ENCODE measurements around the gene C19orf25.
"Not testable (repeated sequence)": the region's sequence is repeated elsewhere in the genome, so short reads cannot be mapped to it uniquely, and the experiment has no call there.

The C19orf25 gene

DNA sequence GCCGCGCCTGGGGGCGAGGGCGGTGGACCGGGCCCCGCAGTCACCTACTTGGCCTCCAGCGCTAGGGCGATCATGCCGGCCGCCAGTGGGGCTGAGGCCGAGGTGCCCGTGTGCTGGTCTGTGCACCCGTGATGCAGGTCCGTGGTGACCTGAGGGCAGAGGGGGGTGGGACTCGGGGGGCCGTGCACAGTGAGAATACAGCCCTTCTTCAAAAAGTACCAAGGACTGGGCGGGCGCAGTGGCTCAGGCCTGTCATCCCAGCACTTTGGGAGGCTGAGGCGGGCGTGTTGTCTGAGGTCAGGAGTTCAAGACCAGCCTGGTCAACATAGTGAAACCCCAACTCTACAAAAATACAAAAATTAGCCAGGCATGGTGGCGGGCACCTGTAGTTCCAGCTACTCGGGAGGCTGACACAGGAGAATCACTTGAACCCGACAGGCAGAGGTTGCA lies 5.0 kb upstream of the C19orf25 start:
- TF ChIP-seq POLR2A (IDR thresholded peaks at IDR 0.05; ENCODE audit: low read depth, low read length) (no peak), POLR2AphosphoS5 (IDR thresholded peaks at IDR 0.05; ENCODE audit: low read depth, low read length) (no peak), TAF1 (IDR thresholded peaks at IDR 0.05; ENCODE audit: borderline replicate concordance, low read depth, low read length) (no peak)
- FAIRE-seq (no peak), DNase-seq (ENCODE audit: insufficient read length) (no peak)

DNA sequence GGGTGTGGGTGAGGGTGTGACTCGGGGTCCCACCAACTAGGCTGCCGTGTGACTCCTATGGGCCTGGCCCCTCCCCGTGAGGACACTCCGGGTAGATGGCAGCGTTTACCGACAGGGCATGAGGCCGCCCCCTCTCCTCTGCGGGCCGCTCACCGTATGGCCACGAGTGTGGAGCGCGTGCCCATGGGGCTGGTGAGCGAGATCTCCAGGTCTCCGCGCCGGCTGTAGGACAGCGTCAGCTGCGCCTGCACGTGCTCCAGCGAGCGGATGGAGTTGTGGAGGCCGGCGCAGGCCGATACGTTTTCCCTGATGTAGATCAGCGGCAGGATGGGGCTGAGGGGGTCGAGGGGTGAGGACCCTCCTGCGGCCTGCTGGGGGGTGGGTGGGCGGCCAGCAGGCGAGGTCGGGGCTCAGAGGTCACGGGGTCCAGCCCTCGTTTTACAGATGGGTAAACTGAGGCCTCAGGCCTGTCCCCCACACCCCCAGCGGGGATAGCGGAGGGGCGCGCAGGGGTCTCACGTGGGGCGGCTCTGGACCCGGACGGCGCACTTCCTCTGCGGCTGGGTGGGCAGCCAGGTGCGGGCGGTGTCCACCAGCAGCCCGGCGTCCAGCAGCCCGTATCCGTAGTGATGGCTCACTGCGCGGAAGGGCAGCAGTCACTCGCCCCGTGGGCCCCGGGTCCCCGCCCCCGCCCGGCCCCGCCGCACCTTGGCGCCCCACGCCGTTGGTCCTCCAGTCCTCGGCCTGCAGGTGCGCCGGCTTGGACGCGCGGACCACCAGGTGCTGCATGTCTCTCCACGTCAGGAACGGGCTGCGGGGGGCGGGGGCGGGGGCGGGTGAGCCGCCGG lies 4.3 kb upstream of the C19orf25 start:
- DNase-seq (ENCODE audit: insufficient read length) (no peak), FAIRE-seq (no peak)
- TF ChIP-seq TAF1 (IDR thresholded peaks at IDR 0.05; ENCODE audit: borderline replicate concordance, low read depth, low read length) = no peak
- TF ChIP-seq POLR2A (IDR thresholded peaks at IDR 0.05; ENCODE audit: low read depth, low read length) = no peak
- TF ChIP-seq POLR2AphosphoS5 (IDR thresholded peaks at IDR 0.05; ENCODE audit: low read depth, low read length) = no peak

DNA sequence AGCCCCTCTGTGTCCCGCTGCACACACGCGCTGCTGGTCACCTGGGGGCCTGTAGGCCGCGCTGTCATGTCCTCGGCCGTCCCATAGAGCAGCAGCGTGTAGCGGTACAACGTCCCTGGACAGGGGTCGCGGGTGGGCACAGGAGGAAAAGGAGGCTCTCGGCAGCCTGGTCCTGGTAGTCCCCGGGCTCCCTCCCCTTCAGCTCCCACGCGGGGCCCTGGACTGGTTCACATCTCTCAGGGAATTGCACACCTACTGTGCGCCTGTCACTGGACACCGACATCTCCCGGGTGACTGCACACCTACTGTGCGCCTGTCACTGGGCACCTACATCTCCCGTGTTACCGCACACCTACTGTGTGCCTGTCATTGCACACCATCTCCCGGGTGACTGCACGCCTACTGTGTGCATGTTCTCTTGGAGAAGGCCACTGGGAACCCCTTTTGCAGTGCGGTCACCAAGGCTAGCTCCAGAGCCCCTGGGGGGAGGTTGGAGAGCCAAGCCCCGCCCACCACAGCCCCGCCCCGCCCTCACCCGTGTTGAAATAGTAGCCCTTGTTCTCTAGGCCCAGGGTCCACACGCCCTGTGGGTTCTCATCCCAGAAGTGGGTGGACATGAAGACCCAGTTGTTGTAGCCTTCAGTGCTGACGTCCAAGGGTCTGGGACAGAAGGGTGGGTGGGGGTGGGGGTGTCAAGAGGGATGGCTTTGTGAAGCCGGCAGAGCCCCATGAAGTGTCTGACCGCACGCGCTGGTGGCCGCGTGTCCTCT lies 3.5 kb upstream of the C19orf25 start:
- no peak for DNase-seq (ENCODE audit: insufficient read length)
- TF ChIP-seq POLR2AphosphoS5 (IDR thresholded peaks at IDR 0.05; ENCODE audit: low read depth, low read length) = no peak
- FAIRE-seq = no peak

DNA sequence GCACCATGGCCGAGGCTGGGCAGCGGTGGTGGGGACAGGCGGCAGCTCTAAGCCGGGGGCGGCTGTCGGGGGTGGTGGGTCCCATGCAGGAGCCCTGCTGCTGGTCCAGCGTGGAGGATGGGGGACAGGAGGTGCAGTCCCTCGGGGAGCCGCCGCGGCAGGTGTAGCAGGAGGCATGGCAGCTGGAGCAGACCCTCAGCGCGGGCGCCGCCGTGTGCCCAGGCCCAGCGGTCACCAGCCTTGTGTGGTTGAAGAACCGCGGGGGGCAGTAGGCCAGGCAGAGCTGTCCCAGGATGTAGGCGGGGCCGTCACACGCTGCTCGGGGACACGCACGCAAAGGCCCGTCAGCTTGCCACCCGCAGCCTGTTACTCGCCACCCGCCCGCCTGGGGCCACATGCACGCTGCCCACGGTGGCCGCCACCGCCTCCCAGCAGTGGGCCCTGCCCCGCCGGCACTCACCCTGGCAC lies 2.9 kb upstream of the C19orf25 start:
- no peak for FAIRE-seq
- no peak for DNase-seq (ENCODE audit: insufficient read length)
- TF ChIP-seq TAF1 (IDR thresholded peaks at IDR 0.05; ENCODE audit: borderline replicate concordance, low read depth, low read length) = no peak
- no peak for TF ChIP-seq POLR2A (IDR thresholded peaks at IDR 0.05; ENCODE audit: low read depth, low read length)
- TF ChIP-seq POLR2AphosphoS5 (IDR thresholded peaks at IDR 0.05; ENCODE audit: low read depth, low read length) = no peak

DNA sequence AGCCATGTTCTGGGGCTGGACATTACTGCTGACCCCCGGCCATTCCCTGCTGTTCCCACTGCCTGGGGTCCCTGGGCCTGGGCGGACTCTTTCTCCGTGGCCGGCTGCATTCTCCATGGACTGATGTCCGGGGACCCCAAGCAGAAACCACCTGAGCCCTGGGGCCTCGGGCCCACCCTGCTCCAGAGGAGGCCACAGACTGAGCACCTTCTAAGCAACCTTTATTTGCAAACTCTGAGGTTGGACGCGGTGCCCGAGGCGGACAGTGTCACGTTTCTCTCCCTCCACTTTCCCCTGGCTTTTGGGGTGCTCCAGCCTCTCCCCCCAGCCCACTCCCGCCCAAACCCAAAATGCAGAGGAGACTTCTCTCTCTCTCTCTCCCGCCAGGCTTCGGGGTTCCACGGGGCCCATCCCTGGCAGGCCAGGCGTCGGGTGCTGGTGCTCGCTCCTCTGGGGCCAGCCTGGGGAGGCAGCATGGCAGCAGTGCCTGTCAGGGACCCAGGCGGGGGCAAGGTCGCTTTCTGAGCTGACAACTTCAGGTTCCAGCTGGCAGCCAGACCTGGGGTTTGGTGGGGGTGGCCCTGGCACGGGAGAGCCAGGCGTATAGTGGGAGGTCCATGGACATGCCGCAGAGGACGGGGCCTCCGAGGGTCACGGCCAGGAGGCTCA lies 2.3 kb upstream of the C19orf25 start:
- FAIRE-seq = no peak
- no peak for TF ChIP-seq POLR2AphosphoS5 (IDR thresholded peaks at IDR 0.05; ENCODE audit: low read depth, low read length)
- TF ChIP-seq POLR2A (IDR thresholded peaks at IDR 0.05; ENCODE audit: low read depth, low read length) = no peak
- no peak for TF ChIP-seq TAF1 (IDR thresholded peaks at IDR 0.05; ENCODE audit: borderline replicate concordance, low read depth, low read length)
- no peak for DNase-seq (ENCODE audit: insufficient read length)

DNA sequence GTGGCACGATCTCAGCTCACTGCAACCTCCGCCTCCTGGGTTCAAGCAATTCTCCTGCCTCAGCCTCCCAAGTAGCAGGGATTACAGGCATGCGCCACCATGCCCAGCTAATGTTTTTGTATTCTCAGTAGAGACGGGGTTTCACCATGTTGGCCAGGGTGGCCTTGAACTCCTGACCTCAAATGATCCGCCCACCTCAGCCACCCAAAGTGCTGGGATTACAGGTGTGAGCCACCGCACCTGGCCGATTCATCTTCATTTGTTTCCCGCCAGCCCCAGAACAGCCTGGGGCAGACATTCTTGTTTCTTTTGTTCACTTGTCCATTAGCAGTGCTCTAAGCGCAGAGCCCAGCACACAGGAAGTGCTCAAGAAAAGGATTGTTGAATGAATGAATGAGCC lies 2.0 kb downstream of the C19orf25 start:
- FAIRE-seq; DNase-seq (ENCODE audit: insufficient read length): not testable (repeated sequence)

DNA sequence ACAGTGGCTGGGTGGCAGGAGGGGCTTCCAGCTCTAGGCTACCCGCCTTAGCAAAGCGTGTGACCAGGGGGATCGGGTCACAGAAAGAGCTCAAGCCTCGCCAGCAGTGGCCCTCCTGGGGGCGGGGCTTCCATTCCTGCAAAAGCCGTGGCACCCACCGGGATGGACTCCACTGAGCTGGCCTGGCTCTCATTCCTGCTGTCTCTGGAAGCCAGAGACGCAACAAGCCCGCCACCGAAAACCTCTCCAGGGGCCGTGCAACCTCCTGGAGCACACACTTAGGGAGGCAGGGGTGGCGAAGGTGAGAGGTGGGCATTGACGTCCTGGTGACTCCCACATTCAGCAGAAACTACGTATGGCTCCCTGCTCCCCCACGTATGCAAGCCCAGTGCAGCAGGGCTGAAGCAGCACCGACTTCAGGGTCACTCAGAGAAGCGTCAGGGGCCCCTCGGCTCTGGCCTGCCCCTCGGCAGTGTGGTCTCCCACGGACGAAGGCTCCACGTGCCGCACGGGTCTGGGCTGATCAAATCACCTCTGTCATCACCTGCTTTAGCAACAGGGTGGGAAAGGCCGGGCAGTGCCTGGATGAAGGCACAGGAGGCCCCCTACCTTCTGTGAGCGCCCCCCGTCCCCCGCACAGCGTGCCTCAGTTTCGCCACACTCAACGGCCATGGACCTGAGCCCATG lies 3.1 kb downstream of the C19orf25 start:
- FAIRE-seq = no peak
- TF ChIP-seq POLR2A (IDR thresholded peaks at IDR 0.05; ENCODE audit: low read depth, low read length) (no peak), TAF1 (IDR thresholded peaks at IDR 0.05; ENCODE audit: borderline replicate concordance, low read depth, low read length) (no peak), POLR2AphosphoS5 (IDR thresholded peaks at IDR 0.05; ENCODE audit: low read depth, low read length) (no peak)
- no peak for DNase-seq (ENCODE audit: insufficient read length)

DNA sequence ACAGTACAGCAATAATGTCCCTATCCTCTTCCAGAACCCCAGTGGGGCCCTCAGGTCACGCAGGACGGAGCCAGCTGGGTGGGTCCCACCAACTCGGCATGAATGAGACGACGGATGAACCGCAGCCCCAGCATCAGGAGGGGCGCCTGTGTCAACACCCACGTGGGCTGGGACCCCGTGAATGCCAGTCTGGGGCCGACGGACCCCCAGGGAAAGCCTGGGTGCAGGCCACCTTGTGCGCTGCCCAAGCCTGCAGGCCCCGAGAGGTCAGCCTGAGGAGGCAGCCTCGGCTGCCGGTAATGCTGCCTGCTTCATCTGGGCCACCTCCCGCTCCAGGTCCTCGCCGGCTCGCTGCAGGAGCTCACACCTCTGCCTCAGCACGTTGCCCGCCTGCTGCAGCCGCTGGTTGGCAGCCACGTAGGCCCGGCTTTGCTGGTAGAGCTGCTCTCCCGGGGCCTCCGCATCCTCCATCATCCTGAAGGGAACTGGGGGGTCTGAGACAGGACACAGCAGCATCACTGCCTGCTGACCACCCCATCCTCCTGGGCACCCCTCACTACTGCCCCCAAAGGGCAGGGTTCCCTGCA lies 4.2 kb downstream of the C19orf25 start:
- DNase-seq (ENCODE audit: insufficient read length) = no peak
- no peak for FAIRE-seq

DNA sequence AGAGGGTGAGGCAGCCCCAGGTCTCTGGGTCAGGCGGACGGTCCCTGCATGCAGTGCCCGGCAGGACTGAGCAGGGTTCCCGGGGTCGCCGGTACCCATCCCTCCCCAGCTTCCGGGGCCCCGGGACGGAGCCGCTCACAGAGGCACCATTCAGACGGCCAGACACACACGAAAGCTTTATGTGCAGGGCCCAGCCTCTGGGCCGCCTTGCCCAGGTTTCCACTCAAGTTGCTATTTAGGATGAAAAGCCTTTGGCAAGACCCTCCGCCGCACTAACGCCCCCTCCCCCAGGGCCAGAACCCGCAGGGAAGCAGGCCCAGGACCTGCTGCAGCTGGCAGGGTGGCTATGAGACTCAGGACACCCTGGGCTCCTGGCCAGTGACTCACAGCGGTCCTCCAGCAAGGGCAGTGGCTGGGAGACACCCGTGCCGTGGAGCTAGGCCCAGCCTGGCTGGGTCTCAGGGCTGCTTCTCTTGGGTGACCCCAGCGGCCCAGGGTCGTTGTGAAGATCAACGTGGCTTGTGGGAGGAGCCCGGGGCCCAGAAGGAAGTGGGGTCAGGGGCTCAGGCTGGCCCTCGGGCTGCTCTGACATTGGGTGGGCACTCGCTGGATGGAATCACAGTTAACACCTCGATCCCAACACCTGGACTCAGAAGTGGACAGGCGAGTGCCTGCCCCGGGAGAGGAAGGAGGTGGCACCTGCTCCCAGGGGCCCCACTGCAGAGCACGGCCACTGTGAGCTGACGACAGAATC lies 4.8 kb downstream of the C19orf25 start:
- no peak for DNase-seq (ENCODE audit: insufficient read length)
- TF ChIP-seq TAF1 (IDR thresholded peaks at IDR 0.05; ENCODE audit: borderline replicate concordance, low read depth, low read length) = no peak
- TF ChIP-seq POLR2AphosphoS5 (IDR thresholded peaks at IDR 0.05; ENCODE audit: low read depth, low read length) = no peak
- TF ChIP-seq POLR2A (IDR thresholded peaks at IDR 0.05; ENCODE audit: low read depth, low read length) = no peak
- FAIRE-seq = no peak

More for the DNA sequence above, 4.2 kb downstream of the C19orf25 start:
- TF ChIP-seq POLR2A (IDR thresholded peaks at IDR 0.05; ENCODE audit: low read depth, low read length) (no peak; the same call in 1 of the 2 replicates), POLR2AphosphoS5 (IDR thresholded peaks at IDR 0.05; ENCODE audit: low read depth, low read length) (no peak), TAF1 (IDR thresholded peaks at IDR 0.05; ENCODE audit: borderline replicate concordance, low read depth, low read length) (no peak)

DNA sequence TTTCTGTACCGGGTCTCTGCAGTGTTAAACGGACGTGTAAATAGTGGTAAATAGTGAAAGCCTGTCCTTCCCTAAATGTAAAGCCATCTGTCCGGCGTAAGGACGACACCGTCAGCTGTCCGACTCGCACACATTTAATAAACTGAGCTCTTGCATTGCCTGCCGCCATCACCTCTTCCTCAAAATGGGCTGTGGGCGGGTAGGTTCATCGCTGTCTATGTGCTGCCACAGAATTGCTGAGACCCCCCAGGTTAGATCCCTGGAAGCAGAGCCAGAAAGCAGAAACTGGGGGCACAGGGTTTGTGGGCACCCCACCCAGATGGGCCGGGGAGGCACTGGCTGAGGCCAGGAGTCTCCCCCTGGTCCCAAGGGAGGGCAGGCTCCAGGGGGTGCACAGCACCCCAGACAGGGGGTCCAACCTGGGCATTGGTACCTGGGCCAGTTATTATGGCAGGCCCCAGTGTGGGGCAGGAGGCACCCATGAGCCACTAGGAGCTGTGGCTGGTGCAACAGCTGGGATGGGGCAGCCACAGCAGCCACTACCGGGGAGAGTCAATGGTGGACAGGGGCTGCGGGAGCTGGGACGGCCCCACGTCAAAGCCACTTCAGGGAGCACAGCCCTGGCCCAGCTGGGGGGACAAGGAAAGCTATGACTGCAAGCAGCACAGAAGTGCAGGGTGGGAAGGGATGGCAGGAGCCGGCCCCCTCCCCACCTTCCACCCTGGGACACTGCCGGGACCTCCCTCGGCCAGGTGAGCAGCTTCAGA lies 5.7 kb downstream of the C19orf25 start:
- no peak for FAIRE-seq
- TF ChIP-seq POLR2A (IDR thresholded peaks at IDR 0.05; ENCODE audit: low read depth, low read length) (no peak), TAF1 (IDR thresholded peaks at IDR 0.05; ENCODE audit: borderline replicate concordance, low read depth, low read length) (no peak), POLR2AphosphoS5 (IDR thresholded peaks at IDR 0.05; ENCODE audit: low read depth, low read length) (no peak)
- DNase-seq (ENCODE audit: insufficient read length) = no peak

Data from GM12892 (cell line).